ENCODE results near the gene WDR70. TPM values are rescaled to one million over a fixed set of nuclear protein-coding genes. Genes with fewer than 3 reads are reported as not detected.

The WDR70 gene
- total and polyA plus RNA-seq, 4 donors, result 11.0 to 57.8 (median 26.2) TPM

GRCh38 chr5:37565062-37565670, 186.0 kb downstream of the WDR70 start:
- H3K9ac ChIP-seq (ENCODE audit: insufficient read depth in 1 of 2, low read length in 2 of 2), result no peak overlapping the region
- no peak for TF ChIP-seq CTCF (IDR thresholded peaks at IDR 0.05; ENCODE audit: control extremely low read depth, extremely low read depth)
- ATAC-seq (ENCODE audit: insufficient read depth, low FRiP score) (no peak), DNase-seq (no peak)
- no peak overlapping the region for H3K4me3 ChIP-seq
- H3K27ac ChIP-seq (ENCODE audit: low read depth in 1 of 2, low read length in 1 of 2), result no peak overlapping the region
- no peaks in the 10 kb centered on the region for H3K36me3 ChIP-seq (ENCODE audit: control insufficient read depth in 4 of 4, insufficient read depth in 4 of 4, low read length in 4 of 4)
- 77 to 82% methylated on average over 2 of the region's 2 CpGs for WGBS, 2 donors
- H3K4me1 ChIP-seq (ENCODE audit: control insufficient read depth in 5 of 5, insufficient read depth in 5 of 5, low read length in 5 of 5), result no peaks in the 10 kb centered on the region
- no peaks in the 10 kb centered on the region for H3K27me3 ChIP-seq (ENCODE audit: control insufficient read depth in 3 of 3, insufficient read depth in 3 of 3, low read length in 2 of 3)
- H3K9me3 ChIP-seq (ENCODE audit: control insufficient read depth in 4 of 4, insufficient read depth in 3 of 4, low read length in 3 of 4), result no peaks in the 10 kb centered on the region

- DNase-seq (no peak), ATAC-seq (ENCODE audit: insufficient read depth, low FRiP score) (no peak)
- Histone ChIP-seq H3K4me1 (ENCODE audit: control insufficient read depth in 5 of 5, insufficient read depth in 5 of 5, low read length in 5 of 5) (no peaks in the 10 kb centered on the region), H3K4me3 (no peak overlapping the region), H3K36me3 (ENCODE audit: control insufficient read depth in 4 of 4, insufficient read depth in 4 of 4, low read length in 4 of 4) (no peaks in the 10 kb centered on the region), H3K27ac (ENCODE audit: low read depth in 1 of 2, low read length in 1 of 2) (no peak overlapping the region), H3K27me3 (ENCODE audit: control insufficient read depth in 3 of 3, insufficient read depth in 3 of 3, low read length in 2 of 3) (no peaks in the 10 kb centered on the region), H3K9ac (ENCODE audit: insufficient read depth in 1 of 2, low read length in 2 of 2) (no peak overlapping the region), H3K9me3 (ENCODE audit: control insufficient read depth in 4 of 4, insufficient read depth in 3 of 4, low read length in 3 of 4) (no peaks in the 10 kb centered on the region)
- no peak for TF ChIP-seq CTCF (IDR thresholded peaks at IDR 0.05; ENCODE audit: control extremely low read depth, extremely low read depth)
- 80 to 81% methylated on average over 3 of the region's 3 CpGs for WGBS, 2 donors
Observed at GRCh38 chr5:37567566-37567965, 188.4 kb downstream of the WDR70 start.

GRCh38 chr5:37568018-37568753, 189.1 kb downstream of the WDR70 start:
- no peaks in the 10 kb centered on the region for H3K27me3 ChIP-seq (ENCODE audit: control insufficient read depth in 3 of 3, insufficient read depth in 3 of 3, low read length in 2 of 3)
- DNase-seq, result no peak
- ATAC-seq (ENCODE audit: insufficient read depth, low FRiP score), result no peak
- H3K9ac ChIP-seq (ENCODE audit: insufficient read depth in 1 of 2, low read length in 2 of 2), result no peak overlapping the region
- no peak overlapping the region for H3K4me3 ChIP-seq
- H3K27ac ChIP-seq (ENCODE audit: low read depth in 1 of 2, low read length in 1 of 2), result no peak overlapping the region
- no peaks in the 10 kb centered on the region for H3K36me3 ChIP-seq (ENCODE audit: control insufficient read depth in 4 of 4, insufficient read depth in 4 of 4, low read length in 4 of 4)
- no peak for TF ChIP-seq CTCF (IDR thresholded peaks at IDR 0.05; ENCODE audit: control extremely low read depth, extremely low read depth)
- no peaks in the 10 kb centered on the region for H3K4me1 ChIP-seq (ENCODE audit: control insufficient read depth in 5 of 5, insufficient read depth in 5 of 5, low read length in 5 of 5)
- H3K9me3 ChIP-seq (ENCODE audit: control insufficient read depth in 4 of 4, insufficient read depth in 3 of 4, low read length in 3 of 4), result no peaks in the 10 kb centered on the region

Data from lung (tissue), 12 donors.